Muscle of back (tissue), 11 donors: ENCODE results near the gene GPR148. TPM values are rescaled to one million over a fixed set of nuclear protein-coding genes. Genes with fewer than 3 reads are reported as not detected.

Source experiments
- DNase-seq, 3 donors: peaks; one replicate each; pipeline versions ENCODE4 v3.0.0 to v3.0.0-alpha.2; 2013
- polyA plus RNA-seq, 10 donors: library from polyadenylated mRNA; unstranded; fragments of 120-200 nt; gene quantifications; one replicate each; pipeline ENCODE4 v1.2.1, GENCODE V29; 2013; ENCODE audit not compliant: insufficient read length in 10 of 10

Gene GPR148
- polyA plus RNA-seq, 10 donors, result not detected

- no peak for DNase-seq
These were observed 20.2 kb downstream of the GPR148 start for GRCh38 chr2:130749078-130749477.

GRCh38 chr2:130749641-130750040 lies 20.8 kb downstream of the GPR148 start:
- DNase-seq, result no peak

- no peak for DNase-seq
These were observed 25.9 kb downstream of the GPR148 start for GRCh38 chr2:130754811-130755210.

- DNase-seq, result peak in 1 of 3 donors; percentile 7
These were observed 26.6 kb downstream of the GPR148 start, which contains the start of gene AMER3 for GRCh38 chr2:130755256-130756052. Gene AMER3, plus strand, starts transcription at chr2:130755540. Its CDS starts 6,533 bp downstream, at chr2:130762073.

- peak; percentile 19 to 72 (median 64) for DNase-seq
These were observed 27.4 kb downstream of the GPR148 start for GRCh38 chr2:130756053-130756873.

GRCh38 chr2:130756874-130757668 lies 28.2 kb downstream of the GPR148 start:
- no peak for DNase-seq

- DNase-seq, result no peak
These were observed 31.3 kb downstream of the GPR148 start for GRCh38 chr2:130759906-130760753.

GRCh38 chr2:130760754-130761751 lies 32.2 kb downstream of the GPR148 start:
- DNase-seq, result no peak

- no peak for DNase-seq
These were observed 33.4 kb downstream of the GPR148 start for GRCh38 chr2:130762031-130762909.

GRCh38 chr2:130762910-130763385 lies 34.1 kb downstream of the GPR148 start:
- DNase-seq, result no peak

GRCh38 chr2:130763405-130763804 lies 34.5 kb downstream of the GPR148 start:
- no peak for DNase-seq

- no peak for DNase-seq
These were observed 35.4 kb downstream of the GPR148 start for GRCh38 chr2:130764035-130764820.

- DNase-seq, result no peak
These were observed 35.9 kb downstream of the GPR148 start for GRCh38 chr2:130764821-130765115.

- DNase-seq, result no peak
These were observed 36.6 kb downstream of the GPR148 start for GRCh38 chr2:130765464-130765863.

GRCh38 chr2:130766037-130766436 lies 37.2 kb downstream of the GPR148 start:
- no peak for DNase-seq

GRCh38 chr2:130766711-130767407 lies 38.0 kb downstream of the GPR148 start:
- DNase-seq, result no peak

GRCh38 chr2:130767408-130767775 lies 38.5 kb downstream of the GPR148 start:
- DNase-seq, result no peak
